Retinal pigment epithelial cell (primary cell): ENCODE data around the gene TCF25.
"Not testable (repeated sequence)": the region's sequence is repeated elsewhere in the genome, so short reads cannot be mapped to it uniquely, and the experiment has no call there.

Experiments
- DNase-seq: peaks from one replicate; pipeline ENCODE4 v3.0.0-alpha.2; 2010; ENCODE audit warnings: low read depth
- H3K4me3 ChIP-seq: 2 replicates; pipeline ENCODE4 v1.5.1; 2011; ENCODE audit warnings: mild to moderate bottlenecking, low read length, control low read depth, moderate library complexity
- TF ChIP-seq, protein P1 (sequence below): conservative IDR thresholded peaks from 2 replicates; pipeline ENCODE4 v1.5.1; 2011; ENCODE audit warnings: low read depth, low read length, control low read depth, inconsistent platforms

Gene TCF25

DNA sequence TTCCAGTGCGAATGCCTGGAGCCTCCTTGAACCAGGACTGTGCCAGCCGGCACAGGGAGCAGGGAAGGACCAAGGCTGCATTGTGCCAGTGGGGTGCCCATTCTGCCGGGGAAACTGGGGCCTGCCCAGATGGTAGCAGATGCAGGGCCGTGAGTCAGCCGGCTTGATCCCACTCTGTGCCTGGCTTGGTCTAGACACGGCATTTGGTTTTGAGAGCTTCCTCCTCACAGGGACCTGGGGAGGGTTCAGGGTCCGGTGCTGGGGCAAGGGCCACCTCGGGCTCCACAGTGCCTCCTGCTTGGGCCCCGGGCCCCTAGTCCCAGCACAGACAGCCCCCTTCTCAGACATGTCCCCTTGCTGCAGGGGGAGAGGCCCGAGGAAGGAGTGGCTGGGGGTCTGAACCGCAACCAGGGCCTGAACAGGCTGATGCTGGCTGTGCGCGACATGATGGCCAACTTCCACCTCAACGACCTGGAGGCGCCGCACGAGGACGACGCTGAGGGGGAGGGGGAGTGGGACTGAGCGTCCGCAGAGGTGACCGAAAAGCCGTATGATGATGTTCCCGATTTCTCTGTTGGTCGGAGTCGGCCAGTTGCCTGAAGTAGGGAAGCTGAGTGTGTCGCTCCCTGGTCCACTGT, 37.4 kb downstream of the TCF25 start:
- TF ChIP-seq, protein P1, sequence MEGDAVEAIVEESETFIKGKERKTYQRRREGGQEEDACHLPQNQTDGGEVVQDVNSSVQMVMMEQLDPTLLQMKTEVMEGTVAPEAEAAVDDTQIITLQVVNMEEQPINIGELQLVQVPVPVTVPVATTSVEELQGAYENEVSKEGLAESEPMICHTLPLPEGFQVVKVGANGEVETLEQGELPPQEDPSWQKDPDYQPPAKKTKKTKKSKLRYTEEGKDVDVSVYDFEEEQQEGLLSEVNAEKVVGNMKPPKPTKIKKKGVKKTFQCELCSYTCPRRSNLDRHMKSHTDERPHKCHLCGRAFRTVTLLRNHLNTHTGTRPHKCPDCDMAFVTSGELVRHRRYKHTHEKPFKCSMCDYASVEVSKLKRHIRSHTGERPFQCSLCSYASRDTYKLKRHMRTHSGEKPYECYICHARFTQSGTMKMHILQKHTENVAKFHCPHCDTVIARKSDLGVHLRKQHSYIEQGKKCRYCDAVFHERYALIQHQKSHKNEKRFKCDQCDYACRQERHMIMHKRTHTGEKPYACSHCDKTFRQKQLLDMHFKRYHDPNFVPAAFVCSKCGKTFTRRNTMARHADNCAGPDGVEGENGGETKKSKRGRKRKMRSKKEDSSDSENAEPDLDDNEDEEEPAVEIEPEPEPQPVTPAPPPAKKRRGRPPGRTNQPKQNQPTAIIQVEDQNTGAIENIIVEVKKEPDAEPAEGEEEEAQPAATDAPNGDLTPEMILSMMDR, result no peak
- DNase-seq, result no peak
- no peak overlapping the region for H3K4me3 ChIP-seq

DNA sequence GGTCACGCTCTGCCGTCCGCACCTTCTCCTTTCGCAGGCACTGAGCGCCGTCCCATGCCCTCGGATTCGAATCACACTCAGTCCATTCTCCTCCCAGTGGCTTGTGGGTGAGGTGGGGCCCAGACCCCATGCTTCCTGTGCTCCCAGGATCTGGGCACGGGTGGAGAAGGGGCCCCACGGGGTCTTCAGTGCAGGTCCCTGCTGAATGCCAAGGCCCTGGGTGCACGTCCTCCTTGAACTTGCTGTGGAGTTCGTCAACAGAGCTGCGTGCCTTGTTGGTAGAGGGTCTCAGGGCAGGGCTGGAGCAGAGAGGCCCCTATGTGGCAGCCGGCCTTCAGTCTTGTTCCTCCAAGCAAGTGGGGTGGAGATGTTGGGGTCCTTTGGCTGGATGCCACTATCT, 38.0 kb downstream of the TCF25 start:
- TF ChIP-seq, protein P1, result no peak
- H3K4me3 ChIP-seq, result no peak overlapping the region
- no peak for DNase-seq

DNA sequence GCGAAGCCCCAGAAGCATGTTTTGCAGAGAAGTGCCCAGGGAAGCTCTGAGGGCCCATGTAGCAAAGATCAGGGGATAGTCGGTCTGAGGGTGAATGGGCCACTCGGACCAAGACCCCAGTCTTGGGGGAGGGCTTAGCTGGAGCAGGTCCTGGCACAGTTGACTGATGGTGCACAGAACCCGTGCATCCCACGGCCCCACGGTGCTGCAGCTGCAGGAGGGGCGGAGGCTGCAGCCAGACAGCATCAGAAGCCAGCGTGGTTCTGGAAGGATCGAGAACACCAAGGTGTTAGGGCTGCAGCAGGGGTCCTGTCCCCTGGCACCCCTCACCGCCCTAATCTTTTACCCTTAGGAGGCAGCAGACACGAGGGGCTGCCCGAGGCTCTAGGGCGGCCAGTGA, 38.8 kb downstream of the TCF25 start:
- DNase-seq, result no peak
- H3K4me3 ChIP-seq, result no peak overlapping the region
- TF ChIP-seq, protein P1, result no peak

DNA sequence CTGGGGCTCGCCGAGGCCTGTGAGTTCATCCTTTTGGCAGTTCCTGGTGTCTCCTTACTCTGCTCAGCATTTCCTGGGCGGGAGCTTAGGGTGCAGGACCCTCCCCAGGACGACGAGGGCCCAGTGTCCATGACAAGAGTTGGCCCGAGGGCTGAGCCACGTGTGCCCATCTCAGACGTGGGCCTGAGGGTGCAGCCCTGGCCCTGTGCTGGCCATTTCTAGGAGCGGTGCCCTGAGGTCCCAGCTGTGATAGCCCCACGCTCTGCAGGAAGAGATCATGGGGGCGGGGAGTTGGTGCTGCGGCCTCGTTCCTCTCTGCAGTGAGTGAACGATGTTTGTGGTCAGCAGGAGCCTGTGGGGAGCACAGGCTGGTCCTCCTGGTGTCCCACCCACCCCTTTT, 39.2 kb downstream of the TCF25 start:
- DNase-seq, result no peak
- H3K4me3 ChIP-seq, result no peak overlapping the region
- TF ChIP-seq, protein P1, result no peak

DNA sequence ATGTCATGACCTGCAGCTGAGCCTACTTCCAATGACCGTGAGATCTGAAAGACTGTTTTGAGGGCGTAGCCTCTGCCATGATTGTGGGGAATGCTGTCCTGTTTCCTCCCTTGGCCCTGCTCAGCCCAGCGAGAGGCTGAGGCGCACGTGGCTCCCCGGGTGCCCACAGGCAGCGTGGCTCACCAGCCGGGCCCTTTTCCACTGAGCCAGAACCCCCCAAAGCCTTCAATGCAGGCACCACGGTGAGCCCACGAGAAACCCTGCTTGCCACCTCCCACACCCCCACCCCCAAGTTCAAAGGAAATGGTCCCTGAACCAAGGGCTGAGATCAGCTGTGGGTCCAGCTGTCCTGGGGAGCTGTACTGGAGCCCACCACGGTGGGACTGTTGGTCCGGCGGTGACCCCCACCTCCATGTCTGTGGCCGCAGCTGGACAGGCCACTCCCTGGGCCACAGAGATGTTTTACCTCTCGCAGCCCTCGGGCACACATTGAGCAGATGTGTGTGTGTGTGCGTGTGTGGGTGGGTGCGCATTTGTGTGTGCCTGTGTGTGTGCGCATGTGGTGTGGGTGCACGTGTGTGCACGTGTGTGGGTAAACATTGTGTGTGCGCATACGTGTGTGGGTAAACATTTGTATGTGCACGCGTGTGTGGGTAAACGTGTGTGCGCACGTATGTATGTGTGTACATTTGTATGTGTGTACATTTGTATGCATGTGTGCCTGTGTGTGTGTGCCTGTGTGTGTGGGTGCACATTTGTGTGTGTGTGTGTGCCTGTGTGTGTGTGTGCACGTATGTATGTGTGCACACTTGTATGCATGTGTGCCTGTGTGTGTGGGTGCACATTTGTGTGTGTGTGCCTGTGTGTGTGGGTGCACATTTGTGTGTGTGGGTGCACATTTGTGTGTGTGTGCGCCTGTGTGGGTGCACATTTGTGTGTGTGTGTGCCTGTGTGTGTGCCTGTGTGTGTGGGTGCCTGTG, 40.3 kb downstream of the TCF25 start:
- H3K4me3 ChIP-seq, result no peak overlapping the region
- TF ChIP-seq, protein P1, result no peak
- no peak for DNase-seq

DNA sequence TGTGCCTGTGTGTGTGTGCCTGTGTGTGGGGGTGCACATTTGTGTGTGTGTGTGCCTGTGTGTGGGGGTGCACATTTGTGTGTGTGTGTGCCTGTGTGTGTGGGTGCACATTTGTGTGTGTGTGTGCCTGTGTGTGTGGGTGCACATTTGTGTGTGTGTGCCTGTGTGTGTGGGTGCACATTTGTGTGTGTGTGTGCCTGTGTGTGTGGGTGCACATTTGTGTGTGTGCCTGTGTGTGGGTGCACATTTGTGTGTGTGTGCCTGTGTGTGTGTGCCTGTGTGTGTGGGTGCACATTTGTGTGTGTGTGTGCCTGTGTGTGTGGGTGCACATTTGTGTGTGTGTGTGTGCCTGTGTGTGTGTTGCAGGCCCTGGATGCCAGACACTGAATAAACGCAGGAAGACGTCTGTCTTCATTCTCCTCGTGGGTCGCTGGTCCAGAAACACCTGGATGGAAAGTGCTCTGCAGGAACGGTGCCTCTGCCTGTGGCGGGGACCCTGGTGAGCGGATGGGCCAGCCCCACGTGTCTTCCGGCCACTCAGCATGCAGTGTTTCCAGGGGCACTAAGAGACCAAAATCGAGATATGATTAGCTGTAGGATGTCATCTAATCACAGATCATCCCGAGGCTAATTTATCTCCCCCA, 41.4 kb downstream of the TCF25 start:
- DNase-seq, H3K4me3 ChIP-seq: not testable (repeated sequence)
